Neural cell (in vitro differentiated cells): Measurements from ENCODE around the gene SOBP. TPM values are rescaled to one million over a fixed set of nuclear protein-coding genes. Genes with fewer than 3 reads are reported as not detected.

Experiments
- H2AFZ ChIP-seq: fragments of 200-600, 300-800 bp; sonication (generic), shearing (Covaris generic); 2 replicates; pipeline ENCODE4 v1.6.0; 2014; ENCODE audit warnings: low read depth, mild to moderate bottlenecking, antibody characterized with exemption, low read length, moderate library complexity
- H3F3A ChIP-seq: fragments of 200-600 bp; shearing (Covaris generic); 2 replicates; pipeline ENCODE4 v1.6.1; 2016; ENCODE audit warnings: mild to moderate bottlenecking, moderate library complexity, mixed read lengths, antibody characterized with exemption, low read length; ENCODE audit not compliant: insufficient read depth, poor library complexity, severe bottlenecking
- H3K27ac ChIP-seq: fragments of 200-600, 300-800 bp; sonication (generic), shearing (Covaris generic); 2 replicates; pipeline ENCODE4 v1.5.1; 2014; ENCODE audit warnings: mild to moderate bottlenecking, low read length, moderate library complexity
- H3K27me3 ChIP-seq: fragments of 300-800, 200-600 bp; sonication (generic), shearing (Covaris generic); 2 replicates; pipeline ENCODE4 v1.6.0; 2014; ENCODE audit warnings: mild to moderate bottlenecking, low read depth, low read length, moderate library complexity; ENCODE audit not compliant: insufficient read depth
- H3K36me3 ChIP-seq: fragments of 300-800, 200-600 bp; sonication (generic), shearing (Covaris generic); 2 replicates; pipeline ENCODE4 v1.5.1; 2014; ENCODE audit warnings: mild to moderate bottlenecking, antibody characterized with exemption, low read length, moderate library complexity; ENCODE audit not compliant: insufficient read depth
- H3K4me2 ChIP-seq: fragments of 300-800, 200-600 bp; sonication (generic), shearing (Covaris generic); 2 replicates; pipeline ENCODE4 v1.6.0; 2014; ENCODE audit warnings: mild to moderate bottlenecking, low read length
- H3K4me3 ChIP-seq: fragments of 300-800, 200-600 bp; sonication (generic), shearing (Covaris generic); 2 replicates; pipeline ENCODE4 v1.5.1; 2014; ENCODE audit warnings: mild to moderate bottlenecking, low read length, moderate library complexity
- H3K79me2 ChIP-seq: fragments of 200-600 bp; shearing (Covaris generic); replicated peaks from 2 replicates; pipeline ENCODE4 v1.6.0; 2014; ENCODE audit warnings: mild to moderate bottlenecking, low read length, moderate library complexity; ENCODE audit not compliant: insufficient read depth
- H3K9ac ChIP-seq: fragments of 300-800, 200-600 bp; sonication (generic), shearing (Covaris generic); 2 replicates; pipeline ENCODE4 v1.6.1; 2016; ENCODE audit warnings: mild to moderate bottlenecking, low read length, mixed read lengths
- H3K9me2 ChIP-seq: fragments of 200-600 bp; shearing (Covaris generic); 2 replicates; pipeline ENCODE4 v1.6.1; 2016; ENCODE audit warnings: mild to moderate bottlenecking, low read length, mixed read lengths; ENCODE audit not compliant: insufficient read depth
- H3K9me3 ChIP-seq: fragments of 200-600, 300-800 bp; sonication (generic), shearing (Covaris generic); 2 replicates; pipeline ENCODE4 v1.6.1; 2016; ENCODE audit warnings: mild to moderate bottlenecking, mixed run types, low read length, moderate library complexity, mixed read lengths
- H4K20me1 ChIP-seq: fragments of 200-600 bp; shearing (Covaris generic); 2 replicates; pipeline ENCODE4 v1.6.1; 2016; ENCODE audit warnings: mild to moderate bottlenecking, mixed run types; ENCODE audit not compliant: insufficient read depth
- EP300 ChIP-seq: fragments of 450-650 bp; conservative IDR thresholded peaks from 2 replicates; pipeline ENCODE4 v1.6.1; 2014; ENCODE audit warnings: antibody characterized with exemption, mild to moderate bottlenecking, moderate library complexity; ENCODE audit not compliant: poor library complexity, severe bottlenecking
- EZH2 ChIP-seq: fragments of 200-600, 300-800 bp; shearing (Covaris generic), sonication (generic); IDR thresholded peaks from 2 replicates; pipeline ENCODE4 v1.6.1; 2014; ENCODE audit warnings: antibody characterized with exemption, low read length, borderline replicate concordance, mild to moderate bottlenecking; ENCODE audit not compliant: insufficient read depth, poor library complexity, severe bottlenecking
- MXI1 ChIP-seq: fragments of 450-650 bp; conservative IDR thresholded peaks from 2 replicates; pipeline ENCODE4 v1.6.1; 2014; ENCODE audit warnings: antibody characterized with exemption, mild to moderate bottlenecking; ENCODE audit not compliant: poor library complexity, severe bottlenecking
- POLR2AphosphoS5 ChIP-seq: IDR thresholded peaks from 2 replicates; pipeline ENCODE4 v1.6.1; 2012
- RAD21 ChIP-seq: fragments of 450-650 bp; conservative IDR thresholded peaks from 2 replicates; pipeline ENCODE4 v1.6.1; 2014; ENCODE audit warnings: antibody characterized with exemption, mild to moderate bottlenecking, moderate library complexity
- SMC3 ChIP-seq: fragments of 450-650 bp; conservative IDR thresholded peaks from 2 replicates; pipeline ENCODE4 v1.6.1; 2014; ENCODE audit warnings: antibody characterized with exemption, mild to moderate bottlenecking, moderate library complexity; ENCODE audit not compliant: poor library complexity
- TAF1 ChIP-seq: IDR thresholded peaks from 2 replicates; pipeline ENCODE4 v1.6.1; 2012; ENCODE audit warnings: low read depth
- polyA plus RNA-seq: library from polyadenylated mRNA; depleted of rRNA; stranded (reverse); fragments of >200 nt; gene quantifications from 2 replicates; pipeline ENCODE4 v1.2.3, GENCODE V29; 2014
- TF ChIP-seq, protein P1 (sequence below): fragments of 450-650 bp; IDR thresholded peaks from 2 replicates; pipeline ENCODE4 v1.5.1; 2014; ENCODE audit warnings: antibody characterized with exemption, mild to moderate bottlenecking, moderate library complexity; ENCODE audit not compliant: poor library complexity, severe bottlenecking
- TF ChIP-seq, protein P2 (sequence below): IDR thresholded peaks from 2 replicates; pipeline ENCODE4 v1.6.1; 2012; ENCODE audit warnings: borderline replicate concordance

Gene SOBP
- polyA plus RNA-seq, 1 donor from 2014 or later = 16.4 TPM

DNA sequence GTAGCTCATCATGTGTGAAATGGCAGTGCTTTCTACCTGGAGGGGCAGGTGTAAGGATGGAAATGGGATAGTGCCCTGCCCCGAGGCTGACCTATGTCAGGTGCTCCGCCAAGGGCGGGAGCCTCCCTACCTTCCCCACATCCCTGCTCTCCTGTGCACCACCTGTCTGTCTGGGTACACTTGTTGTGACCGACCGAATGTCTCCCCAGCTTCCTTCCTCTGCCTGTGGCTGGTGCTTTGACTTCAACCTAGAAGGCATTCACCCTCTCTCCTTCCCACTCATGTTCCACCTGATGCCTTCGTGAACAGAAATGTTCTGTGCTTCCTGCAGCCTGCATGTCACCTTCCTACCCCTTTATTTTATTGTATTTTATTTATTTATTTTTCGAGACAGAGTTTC, 219.4 kb downstream of the SOBP start:
- no peak overlapping the region for H3K4me3 ChIP-seq
- H3F3A ChIP-seq = no peaks in the 10 kb centered on the region
- TF ChIP-seq EP300 = no peak
- no peak for TF ChIP-seq EZH2
- TF ChIP-seq, protein P1, sequence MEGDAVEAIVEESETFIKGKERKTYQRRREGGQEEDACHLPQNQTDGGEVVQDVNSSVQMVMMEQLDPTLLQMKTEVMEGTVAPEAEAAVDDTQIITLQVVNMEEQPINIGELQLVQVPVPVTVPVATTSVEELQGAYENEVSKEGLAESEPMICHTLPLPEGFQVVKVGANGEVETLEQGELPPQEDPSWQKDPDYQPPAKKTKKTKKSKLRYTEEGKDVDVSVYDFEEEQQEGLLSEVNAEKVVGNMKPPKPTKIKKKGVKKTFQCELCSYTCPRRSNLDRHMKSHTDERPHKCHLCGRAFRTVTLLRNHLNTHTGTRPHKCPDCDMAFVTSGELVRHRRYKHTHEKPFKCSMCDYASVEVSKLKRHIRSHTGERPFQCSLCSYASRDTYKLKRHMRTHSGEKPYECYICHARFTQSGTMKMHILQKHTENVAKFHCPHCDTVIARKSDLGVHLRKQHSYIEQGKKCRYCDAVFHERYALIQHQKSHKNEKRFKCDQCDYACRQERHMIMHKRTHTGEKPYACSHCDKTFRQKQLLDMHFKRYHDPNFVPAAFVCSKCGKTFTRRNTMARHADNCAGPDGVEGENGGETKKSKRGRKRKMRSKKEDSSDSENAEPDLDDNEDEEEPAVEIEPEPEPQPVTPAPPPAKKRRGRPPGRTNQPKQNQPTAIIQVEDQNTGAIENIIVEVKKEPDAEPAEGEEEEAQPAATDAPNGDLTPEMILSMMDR = no peak
- no peak for TF ChIP-seq TAF1
- TF ChIP-seq SMC3 = no peak
- no peak for TF ChIP-seq RAD21
- TF ChIP-seq, protein P2, sequence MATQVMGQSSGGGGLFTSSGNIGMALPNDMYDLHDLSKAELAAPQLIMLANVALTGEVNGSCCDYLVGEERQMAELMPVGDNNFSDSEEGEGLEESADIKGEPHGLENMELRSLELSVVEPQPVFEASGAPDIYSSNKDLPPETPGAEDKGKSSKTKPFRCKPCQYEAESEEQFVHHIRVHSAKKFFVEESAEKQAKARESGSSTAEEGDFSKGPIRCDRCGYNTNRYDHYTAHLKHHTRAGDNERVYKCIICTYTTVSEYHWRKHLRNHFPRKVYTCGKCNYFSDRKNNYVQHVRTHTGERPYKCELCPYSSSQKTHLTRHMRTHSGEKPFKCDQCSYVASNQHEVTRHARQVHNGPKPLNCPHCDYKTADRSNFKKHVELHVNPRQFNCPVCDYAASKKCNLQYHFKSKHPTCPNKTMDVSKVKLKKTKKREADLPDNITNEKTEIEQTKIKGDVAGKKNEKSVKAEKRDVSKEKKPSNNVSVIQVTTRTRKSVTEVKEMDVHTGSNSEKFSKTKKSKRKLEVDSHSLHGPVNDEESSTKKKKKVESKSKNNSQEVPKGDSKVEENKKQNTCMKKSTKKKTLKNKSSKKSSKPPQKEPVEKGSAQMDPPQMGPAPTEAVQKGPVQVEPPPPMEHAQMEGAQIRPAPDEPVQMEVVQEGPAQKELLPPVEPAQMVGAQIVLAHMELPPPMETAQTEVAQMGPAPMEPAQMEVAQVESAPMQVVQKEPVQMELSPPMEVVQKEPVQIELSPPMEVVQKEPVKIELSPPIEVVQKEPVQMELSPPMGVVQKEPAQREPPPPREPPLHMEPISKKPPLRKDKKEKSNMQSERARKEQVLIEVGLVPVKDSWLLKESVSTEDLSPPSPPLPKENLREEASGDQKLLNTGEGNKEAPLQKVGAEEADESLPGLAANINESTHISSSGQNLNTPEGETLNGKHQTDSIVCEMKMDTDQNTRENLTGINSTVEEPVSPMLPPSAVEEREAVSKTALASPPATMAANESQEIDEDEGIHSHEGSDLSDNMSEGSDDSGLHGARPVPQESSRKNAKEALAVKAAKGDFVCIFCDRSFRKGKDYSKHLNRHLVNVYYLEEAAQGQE = no peak
- no peak for TF ChIP-seq POLR2AphosphoS5
- no peak for TF ChIP-seq MXI1
- no peaks in the 10 kb centered on the region for H3K9me3 ChIP-seq
- H3K79me2 ChIP-seq = no peaks in the 10 kb centered on the region
- no peak overlapping the region for H3K9ac ChIP-seq
- no peaks in the 10 kb centered on the region for H3K27me3 ChIP-seq
- no peak overlapping the region for H3K4me2 ChIP-seq
- H3K36me3 ChIP-seq = peaks cover 6% of the 10 kb centered on the region
- H3K27ac ChIP-seq = no peak overlapping the region
- H4K20me1 ChIP-seq = no peaks in the 10 kb centered on the region
- no peak overlapping the region for H2AFZ ChIP-seq
- no peaks in the 10 kb centered on the region for H3K9me2 ChIP-seq

Other genes with a start within 250 kb of the SOBP start
- gene PDSS2, start 30.6 kb upstream of the SOBP start, polyA plus RNA-seq = 4.6 and 5.0 TPM in 2 replicates